ENCODE data around the gene GUCY1A2.

GUCY1A2 gene

DNA sequence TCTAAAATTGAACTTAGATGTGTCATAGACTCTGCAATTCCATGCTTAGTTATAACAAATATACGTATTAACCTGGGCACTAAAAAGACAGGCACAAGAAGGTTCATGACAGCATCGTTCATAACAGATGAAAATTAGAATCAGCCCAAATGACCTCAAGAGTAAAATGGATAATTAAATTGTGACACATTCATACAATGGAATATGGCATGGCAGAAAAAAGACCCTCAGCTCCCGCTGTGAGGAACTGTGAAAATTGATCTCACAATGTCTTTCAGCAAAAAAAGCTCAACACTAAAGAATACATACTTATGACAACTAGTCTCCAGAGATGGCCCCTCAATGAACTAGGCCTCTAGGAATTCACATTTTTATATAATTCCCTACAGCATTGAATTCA is 386.0 kb downstream of the GUCY1A2 start:
- DNase-seq (ENCODE audit: low spot score) (no peak), ATAC-seq (ENCODE audit: low read depth) (no peak)
- no peaks in the 10 kb centered on the region for H3K9me3 ChIP-seq (ENCODE audit: severe bottlenecking)
- no peak overlapping the region for H3K27ac ChIP-seq (ENCODE audit: poor library complexity, severe bottlenecking)
- H3K4me1 ChIP-seq (ENCODE audit: insufficient read depth, poor library complexity, severe bottlenecking): no peaks in the 10 kb centered on the region
- TF ChIP-seq, protein P1, sequence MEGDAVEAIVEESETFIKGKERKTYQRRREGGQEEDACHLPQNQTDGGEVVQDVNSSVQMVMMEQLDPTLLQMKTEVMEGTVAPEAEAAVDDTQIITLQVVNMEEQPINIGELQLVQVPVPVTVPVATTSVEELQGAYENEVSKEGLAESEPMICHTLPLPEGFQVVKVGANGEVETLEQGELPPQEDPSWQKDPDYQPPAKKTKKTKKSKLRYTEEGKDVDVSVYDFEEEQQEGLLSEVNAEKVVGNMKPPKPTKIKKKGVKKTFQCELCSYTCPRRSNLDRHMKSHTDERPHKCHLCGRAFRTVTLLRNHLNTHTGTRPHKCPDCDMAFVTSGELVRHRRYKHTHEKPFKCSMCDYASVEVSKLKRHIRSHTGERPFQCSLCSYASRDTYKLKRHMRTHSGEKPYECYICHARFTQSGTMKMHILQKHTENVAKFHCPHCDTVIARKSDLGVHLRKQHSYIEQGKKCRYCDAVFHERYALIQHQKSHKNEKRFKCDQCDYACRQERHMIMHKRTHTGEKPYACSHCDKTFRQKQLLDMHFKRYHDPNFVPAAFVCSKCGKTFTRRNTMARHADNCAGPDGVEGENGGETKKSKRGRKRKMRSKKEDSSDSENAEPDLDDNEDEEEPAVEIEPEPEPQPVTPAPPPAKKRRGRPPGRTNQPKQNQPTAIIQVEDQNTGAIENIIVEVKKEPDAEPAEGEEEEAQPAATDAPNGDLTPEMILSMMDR (IDR thresholded peaks at IDR 0.05; ENCODE audit: poor library complexity, severe bottlenecking): no peak
- no peak overlapping the region for H3K4me3 ChIP-seq (ENCODE audit: severe bottlenecking)
- no peaks in the 10 kb centered on the region for H3K27me3 ChIP-seq (ENCODE audit: insufficient read depth, poor library complexity, severe bottlenecking)
- H3K36me3 ChIP-seq (ENCODE audit: low read depth): no peaks in the 10 kb centered on the region

DNA sequence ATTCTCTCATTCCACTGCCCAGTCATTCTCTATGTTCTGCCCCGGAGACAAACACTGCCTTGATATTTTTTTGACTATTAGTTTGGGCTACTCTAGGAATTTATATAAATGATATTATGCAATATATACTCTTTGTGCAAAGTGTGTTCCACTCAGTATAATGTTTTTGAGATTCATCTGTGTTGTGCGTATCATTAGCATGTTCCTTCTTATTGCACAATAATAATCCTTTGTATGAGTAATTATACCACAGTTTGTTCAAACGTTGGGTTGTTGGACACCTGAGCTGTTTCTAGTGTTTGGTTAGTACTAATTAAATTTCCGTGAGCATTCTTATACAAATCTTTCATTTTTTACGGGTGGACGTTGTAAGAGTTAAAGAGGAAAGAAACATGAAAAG is 390.6 kb downstream of the GUCY1A2 start:
- DNase-seq (ENCODE audit: low spot score) (no peak), ATAC-seq (ENCODE audit: low read depth) (no peak)
- Histone ChIP-seq H3K36me3 (ENCODE audit: low read depth) (no peaks in the 10 kb centered on the region), H3K4me1 (ENCODE audit: insufficient read depth, poor library complexity, severe bottlenecking) (no peaks in the 10 kb centered on the region), H3K4me3 (ENCODE audit: severe bottlenecking) (no peak overlapping the region), H3K9me3 (ENCODE audit: severe bottlenecking) (no peaks in the 10 kb centered on the region), H3K27ac (ENCODE audit: poor library complexity, severe bottlenecking) (no peak overlapping the region), H3K27me3 (ENCODE audit: insufficient read depth, poor library complexity, severe bottlenecking) (no peaks in the 10 kb centered on the region)
- TF ChIP-seq, protein P1 (IDR thresholded peaks at IDR 0.05; ENCODE audit: poor library complexity, severe bottlenecking): no peak

DNA sequence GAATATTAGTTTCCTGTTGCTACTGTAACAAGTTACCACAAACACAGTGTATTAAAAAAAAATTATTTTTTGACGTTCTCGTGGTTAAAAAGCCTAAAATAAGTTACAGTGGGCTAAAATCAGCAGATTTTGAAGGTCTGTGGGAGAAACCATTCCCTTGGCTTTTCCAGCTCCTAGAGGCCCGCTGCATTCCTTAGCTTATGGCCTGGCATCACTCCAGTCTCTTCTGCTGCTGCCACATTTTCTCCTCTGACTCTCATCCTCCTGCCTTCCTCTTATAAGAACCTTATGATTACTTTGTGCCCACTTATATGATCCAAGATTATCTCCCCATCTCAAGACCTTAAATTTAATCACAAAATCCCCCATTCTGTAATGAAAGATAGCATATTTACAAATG is 392.7 kb downstream of the GUCY1A2 start:
- no peak overlapping the region for H3K27ac ChIP-seq (ENCODE audit: poor library complexity, severe bottlenecking)
- H3K4me1 ChIP-seq (ENCODE audit: insufficient read depth, poor library complexity, severe bottlenecking): no peaks in the 10 kb centered on the region
- H3K36me3 ChIP-seq (ENCODE audit: low read depth): no peaks in the 10 kb centered on the region
- H3K27me3 ChIP-seq (ENCODE audit: insufficient read depth, poor library complexity, severe bottlenecking): no peaks in the 10 kb centered on the region
- TF ChIP-seq, protein P1 (IDR thresholded peaks at IDR 0.05; ENCODE audit: poor library complexity, severe bottlenecking): no peak
- no peaks in the 10 kb centered on the region for H3K9me3 ChIP-seq (ENCODE audit: severe bottlenecking)
- ATAC-seq (ENCODE audit: low read depth) (no peak), DNase-seq (ENCODE audit: low spot score) (no peak)
- H3K4me3 ChIP-seq (ENCODE audit: severe bottlenecking): no peak overlapping the region

DNA sequence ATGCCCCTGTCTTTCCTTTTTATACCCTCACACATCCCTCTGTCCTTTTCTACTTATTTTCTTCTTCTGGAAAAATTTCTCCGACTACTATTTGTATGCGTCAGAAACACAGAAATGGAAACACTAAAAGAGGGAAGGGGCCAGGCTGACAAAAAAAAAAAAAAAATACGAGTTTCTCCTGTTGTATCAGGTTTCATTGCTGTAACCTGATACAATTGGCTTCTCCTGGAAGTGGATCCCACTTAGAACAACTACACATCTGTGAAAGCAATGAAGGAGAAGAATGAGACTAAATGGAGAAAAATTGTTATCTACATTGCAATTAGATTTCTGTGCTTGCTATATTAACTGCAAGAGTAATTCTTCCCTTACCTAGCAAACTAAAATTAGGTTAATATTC is 393.9 kb downstream of the GUCY1A2 start:
- Histone ChIP-seq H3K36me3 (ENCODE audit: low read depth) (no peaks in the 10 kb centered on the region), H3K27ac (ENCODE audit: poor library complexity, severe bottlenecking) (no peak overlapping the region), H3K4me1 (ENCODE audit: insufficient read depth, poor library complexity, severe bottlenecking) (no peaks in the 10 kb centered on the region), H3K27me3 (ENCODE audit: insufficient read depth, poor library complexity, severe bottlenecking) (no peaks in the 10 kb centered on the region), H3K4me3 (ENCODE audit: severe bottlenecking) (no peak overlapping the region), H3K9me3 (ENCODE audit: severe bottlenecking) (no peaks in the 10 kb centered on the region)
- TF ChIP-seq, protein P1 (IDR thresholded peaks at IDR 0.05; ENCODE audit: poor library complexity, severe bottlenecking): no peak
- DNase-seq (ENCODE audit: low spot score): no peak
- ATAC-seq (ENCODE audit: low read depth): no peak

Data from RWPE2 (cell line).